A549 (cell line): ENCODE data around the gene HSP90AA1.

ENCODE experiments used
- JUN ChIP-seq, 2 experiments: fragments of >200 bp; sonication (Bioruptor Twin); formaldehyde crosslinking; IDR thresholded peaks; 2 replicates in 1 of 2; 3 replicates in 1 of 2; pipeline ENCODE4 v1.6.1; 2016 to 2017
- RFX5 ChIP-seq: fragments of 450-650 bp; IDR thresholded peaks from 2 replicates; pipeline ENCODE4 v1.7.1; 2014; ENCODE audit warnings: antibody characterized with exemption, mild to moderate bottlenecking, moderate library complexity
- TF ChIP-seq, protein P1 (sequence below): fragments of >200 bp; sonication (Bioruptor Twin); formaldehyde crosslinking; IDR thresholded peaks from 3 replicates; pipeline ENCODE4 v1.5.1; 2016
- TF ChIP-seq, protein P2 (sequence below): IDR thresholded peaks from 2 replicates; pipeline ENCODE4 v1.6.1; 2012; ENCODE audit warnings: low read depth, borderline replicate concordance

DNA sequence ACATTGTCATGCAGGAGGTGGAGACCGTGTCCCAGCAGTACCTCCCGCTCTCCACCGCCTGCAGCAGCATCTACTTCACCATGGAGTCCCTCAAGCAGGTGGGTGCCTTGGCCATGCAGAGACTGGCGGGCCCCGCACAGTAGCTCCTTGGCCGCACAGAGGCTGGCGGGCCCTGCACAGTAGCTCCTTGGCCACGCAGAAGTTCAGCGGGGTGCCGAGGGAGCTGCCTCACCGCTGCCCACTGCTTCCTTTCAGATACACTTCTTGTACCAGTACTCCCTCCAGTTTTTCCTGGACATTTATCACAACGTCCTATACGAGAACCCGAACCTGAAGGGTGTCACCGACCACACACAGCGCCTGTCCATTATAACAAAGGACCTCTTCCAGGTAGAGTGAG is 47.7 kb downstream of the HSP90AA1 start:
- TF ChIP-seq, protein P1, sequence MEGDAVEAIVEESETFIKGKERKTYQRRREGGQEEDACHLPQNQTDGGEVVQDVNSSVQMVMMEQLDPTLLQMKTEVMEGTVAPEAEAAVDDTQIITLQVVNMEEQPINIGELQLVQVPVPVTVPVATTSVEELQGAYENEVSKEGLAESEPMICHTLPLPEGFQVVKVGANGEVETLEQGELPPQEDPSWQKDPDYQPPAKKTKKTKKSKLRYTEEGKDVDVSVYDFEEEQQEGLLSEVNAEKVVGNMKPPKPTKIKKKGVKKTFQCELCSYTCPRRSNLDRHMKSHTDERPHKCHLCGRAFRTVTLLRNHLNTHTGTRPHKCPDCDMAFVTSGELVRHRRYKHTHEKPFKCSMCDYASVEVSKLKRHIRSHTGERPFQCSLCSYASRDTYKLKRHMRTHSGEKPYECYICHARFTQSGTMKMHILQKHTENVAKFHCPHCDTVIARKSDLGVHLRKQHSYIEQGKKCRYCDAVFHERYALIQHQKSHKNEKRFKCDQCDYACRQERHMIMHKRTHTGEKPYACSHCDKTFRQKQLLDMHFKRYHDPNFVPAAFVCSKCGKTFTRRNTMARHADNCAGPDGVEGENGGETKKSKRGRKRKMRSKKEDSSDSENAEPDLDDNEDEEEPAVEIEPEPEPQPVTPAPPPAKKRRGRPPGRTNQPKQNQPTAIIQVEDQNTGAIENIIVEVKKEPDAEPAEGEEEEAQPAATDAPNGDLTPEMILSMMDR: no peak
- TF ChIP-seq JUN (IDR thresholded peaks at IDR 0.05): no peak
- TF ChIP-seq RFX5: no peak
- TF ChIP-seq, protein P2, sequence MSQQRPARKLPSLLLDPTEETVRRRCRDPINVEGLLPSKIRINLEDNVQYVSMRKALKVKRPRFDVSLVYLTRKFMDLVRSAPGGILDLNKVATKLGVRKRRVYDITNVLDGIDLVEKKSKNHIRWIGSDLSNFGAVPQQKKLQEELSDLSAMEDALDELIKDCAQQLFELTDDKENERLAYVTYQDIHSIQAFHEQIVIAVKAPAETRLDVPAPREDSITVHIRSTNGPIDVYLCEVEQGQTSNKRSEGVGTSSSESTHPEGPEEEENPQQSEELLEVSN: no peak
